ENCODE measurements around the gene C4BPA.

The C4BPA gene

DNA sequence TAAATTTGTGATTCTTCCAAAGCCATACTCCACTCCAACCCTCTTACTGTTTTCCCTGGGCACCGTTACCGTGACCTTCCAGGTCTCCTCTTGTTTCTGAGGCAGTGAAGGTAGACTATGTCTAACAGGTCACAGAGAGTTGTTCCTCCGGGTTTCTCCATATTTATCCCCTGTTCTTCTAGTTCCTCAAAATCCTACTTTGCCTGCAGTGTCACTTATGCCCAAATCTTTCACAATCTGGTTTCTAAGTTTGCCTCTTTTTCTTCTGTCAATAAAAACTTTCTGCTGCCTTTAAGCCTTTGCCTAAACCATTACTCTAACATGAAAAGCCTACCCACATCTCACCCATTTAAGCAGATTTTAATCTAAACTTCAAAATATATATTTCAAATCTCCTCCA is 87.7 kb downstream of the C4BPA start:
- Histone ChIP-seq H3K4me1 (ENCODE audit: control insufficient read depth, insufficient read depth, low read length) (no peaks in the 10 kb centered on the region), H3K4me3 (ENCODE audit: low read depth, low read length) (no peak overlapping the region), H3K27ac (ENCODE audit: extremely low read depth, low read depth, low read length) (no peak overlapping the region), H3K36me3 (ENCODE audit: control insufficient read depth in 2 of 2, insufficient read depth in 1 of 2, low read length in 2 of 2) (no peaks in the 10 kb centered on the region), H3K9me3 (ENCODE audit: control insufficient read depth, insufficient read depth, low read depth, low read length) (no peaks in the 10 kb centered on the region)
- no peak for TF ChIP-seq ZNF266 (tag by site-specific recombination; IDR thresholded peaks at IDR 0.05; ENCODE audit: low read depth)
- no peak for TF ChIP-seq KLF10 (tag by site-specific recombination; IDR thresholded peaks at IDR 0.05)
- TF ChIP-seq ZNF701 (tag by site-specific recombination; IDR thresholded peaks at IDR 0.05): no peak
- TF ChIP-seq PRDM10 (tag by site-specific recombination; IDR thresholded peaks at IDR 0.05): no peak
- TF ChIP-seq SCRT2 (tag by site-specific recombination; IDR thresholded peaks at IDR 0.05): no peak
- no peak for TF ChIP-seq ZNF488 (tag by site-specific recombination; IDR thresholded peaks at IDR 0.05)
- no peak for TF ChIP-seq ZSCAN18 (tag by site-specific recombination; IDR thresholded peaks at IDR 0.05)
- TF ChIP-seq ZEB2 (tag by site-specific recombination; IDR thresholded peaks at IDR 0.05): no peak
- no peak for TF ChIP-seq KLF7 (tag by site-specific recombination; IDR thresholded peaks at IDR 0.05; ENCODE audit: borderline replicate concordance)
- no peak for TF ChIP-seq ZNF157 (tag by site-specific recombination; IDR thresholded peaks at IDR 0.05)
- no peak for TF ChIP-seq SP2 (tag by site-specific recombination; IDR thresholded peaks at IDR 0.05)
- TF ChIP-seq, protein P1, sequence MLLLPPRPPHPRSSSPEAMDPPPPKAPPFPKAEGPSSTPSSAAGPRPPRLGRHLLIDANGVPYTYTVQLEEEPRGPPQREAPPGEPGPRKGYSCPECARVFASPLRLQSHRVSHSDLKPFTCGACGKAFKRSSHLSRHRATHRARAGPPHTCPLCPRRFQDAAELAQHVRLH (tag by site-specific recombination; IDR thresholded peaks at IDR 0.05): no peak
- no peak for TF ChIP-seq ZNF510 (tag by site-specific recombination; IDR thresholded peaks at IDR 0.05; ENCODE audit: insufficient replicate concordance)
- ChIA-PET POLR2A (no interaction called here), CTCF (no interaction called here)

GRCh38 chr1:207194197-207194596 is 90.2 kb downstream of the C4BPA start:
- Histone ChIP-seq H3K9me3 (ENCODE audit: control insufficient read depth, insufficient read depth, low read depth, low read length) (no peaks in the 10 kb centered on the region), H3K36me3 (ENCODE audit: control insufficient read depth in 2 of 2, insufficient read depth in 1 of 2, low read length in 2 of 2) (no peaks in the 10 kb centered on the region), H3K4me3 (ENCODE audit: low read depth, low read length) (no peak overlapping the region), H3K4me1 (ENCODE audit: control insufficient read depth, insufficient read depth, low read length) (no peaks in the 10 kb centered on the region), H3K27ac (ENCODE audit: extremely low read depth, low read depth, low read length) (no peak overlapping the region)
- CTCF ChIA-PET: interaction anchor here (0.5 kb wide), 1 partner anchor 352 kb away, joined by 3 read pairs; no protein-coding TSS in a partner anchor
- POLR2A ChIA-PET: no interaction called here
- no peak for TF ChIP-seq GLIS2 (tag by site-specific recombination; IDR thresholded peaks at IDR 0.05)
- TF ChIP-seq ZNF621 (tag by site-specific recombination; IDR thresholded peaks at IDR 0.05): no peak
- TF ChIP-seq, protein P2, sequence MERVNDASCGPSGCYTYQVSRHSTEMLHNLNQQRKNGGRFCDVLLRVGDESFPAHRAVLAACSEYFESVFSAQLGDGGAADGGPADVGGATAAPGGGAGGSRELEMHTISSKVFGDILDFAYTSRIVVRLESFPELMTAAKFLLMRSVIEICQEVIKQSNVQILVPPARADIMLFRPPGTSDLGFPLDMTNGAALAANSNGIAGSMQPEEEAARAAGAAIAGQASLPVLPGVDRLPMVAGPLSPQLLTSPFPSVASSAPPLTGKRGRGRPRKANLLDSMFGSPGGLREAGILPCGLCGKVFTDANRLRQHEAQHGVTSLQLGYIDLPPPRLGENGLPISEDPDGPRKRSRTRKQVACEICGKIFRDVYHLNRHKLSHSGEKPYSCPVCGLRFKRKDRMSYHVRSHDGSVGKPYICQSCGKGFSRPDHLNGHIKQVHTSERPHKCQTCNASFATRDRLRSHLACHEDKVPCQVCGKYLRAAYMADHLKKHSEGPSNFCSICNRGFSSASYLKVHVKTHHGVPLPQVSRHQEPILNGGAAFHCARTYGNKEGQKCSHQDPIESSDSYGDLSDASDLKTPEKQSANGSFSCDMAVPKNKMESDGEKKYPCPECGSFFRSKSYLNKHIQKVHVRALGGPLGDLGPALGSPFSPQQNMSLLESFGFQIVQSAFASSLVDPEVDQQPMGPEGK (tag by site-specific recombination; IDR thresholded peaks at IDR 0.05): no peak
- no peak for TF ChIP-seq ZNF335 (tag by site-specific recombination; conservative IDR thresholded peaks at IDR 0.05)
- TF ChIP-seq, protein P3, sequence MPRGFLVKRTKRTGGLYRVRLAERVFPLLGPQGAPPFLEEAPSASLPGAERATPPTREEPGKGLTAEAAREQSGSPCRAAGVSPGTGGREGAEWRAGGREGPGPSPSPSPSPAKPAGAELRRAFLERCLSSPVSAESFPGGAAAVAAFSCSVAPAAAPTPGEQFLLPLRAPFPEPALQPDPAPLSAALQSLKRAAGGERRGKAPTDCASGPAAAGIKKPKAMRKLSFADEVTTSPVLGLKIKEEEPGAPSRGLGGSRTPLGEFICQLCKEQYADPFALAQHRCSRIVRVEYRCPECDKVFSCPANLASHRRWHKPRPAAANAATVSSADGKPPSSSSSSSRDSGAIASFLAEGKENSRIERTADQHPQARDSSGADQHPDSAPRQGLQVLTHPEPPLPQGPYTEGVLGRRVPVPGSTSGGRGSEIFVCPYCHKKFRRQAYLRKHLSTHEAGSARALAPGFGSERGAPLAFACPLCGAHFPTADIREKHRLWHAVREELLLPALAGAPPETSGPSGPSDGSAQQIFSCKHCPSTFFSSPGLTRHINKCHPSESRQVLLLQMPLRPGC (tag by site-specific recombination; IDR thresholded peaks at IDR 0.05): no peak
- no peak for TF ChIP-seq ZNF26 (tag by site-specific recombination; IDR thresholded peaks at IDR 0.05)

Data from HEK293 (cell line).